Fibroblast of pulmonary artery (primary cell): ENCODE data around the gene ABCA13.

Experiments
- DNase-seq: peaks from one replicate; pipeline ENCODE4 v3.0.0-alpha.2; 2010; ENCODE audit warnings: low read depth
- H3K4me3 ChIP-seq: replicated peaks from 2 replicates; pipeline ENCODE4 v1.5.1; 2011; ENCODE audit warnings: low read depth, mild to moderate bottlenecking, control low read depth, low read length, moderate library complexity
- CTCF ChIP-seq: IDR thresholded peaks from 2 replicates; pipeline ENCODE4 v1.5.1; 2011; ENCODE audit warnings: mild to moderate bottlenecking, control low read depth, low read length, inconsistent platforms; ENCODE audit errors: missing control alignments

The ABCA13 gene

GRCh38 chr7:48390388-48391327, 219.4 kb downstream of the ABCA13 start:
- no peak for DNase-seq
- no peak for TF ChIP-seq CTCF
- H3K4me3 ChIP-seq, result no peak overlapping the region

- TF ChIP-seq CTCF, result no peak
- no peak overlapping the region for H3K4me3 ChIP-seq
- no peak for DNase-seq
These were observed 226.9 kb downstream of the ABCA13 start for GRCh38 chr7:48398191-48398590.

GRCh38 chr7:48402721-48403120, 231.5 kb downstream of the ABCA13 start:
- no peak for TF ChIP-seq CTCF
- H3K4me3 ChIP-seq, result no peak overlapping the region
- DNase-seq, result no peak

- TF ChIP-seq CTCF, result no peak
- H3K4me3 ChIP-seq, result no peak overlapping the region
- no peak for DNase-seq
These were observed 237.5 kb downstream of the ABCA13 start for GRCh38 chr7:48408731-48409130.

- no peak for DNase-seq
- no peak for TF ChIP-seq CTCF
These were observed 240.4 kb downstream of the ABCA13 start for GRCh38 chr7:48411619-48412018.

GRCh38 chr7:48414011-48414732, 242.9 kb downstream of the ABCA13 start:
- H3K4me3 ChIP-seq, result no peak overlapping the region
- no peak for TF ChIP-seq CTCF
- DNase-seq, result no peak

More at GRCh38 chr7:48411619-48412018, 240.4 kb downstream of the ABCA13 start:
- no peak overlapping the region for H3K4me3 ChIP-seq
